ENCODE results near the gene LARP4B. TPM values are rescaled to one million over a fixed set of nuclear protein-coding genes. Genes with fewer than 3 reads are reported as not detected.
A peak's percentile ranks its signal among the peaks of the same experiment; 100 is the strongest.

Gene LARP4B
- total RNA-seq, 1 experiment from 2014 or later = 122 TPM

GRCh38 chr10:794382-794956 lies 137.0 kb downstream of the LARP4B start:
- H3K27ac ChIP-seq (ENCODE audit: low read depth, low read length) = no peak overlapping the region
- POLR2A ChIA-PET = no interaction called here
- no peak overlapping the region for H3K9ac ChIP-seq (ENCODE audit: low read length)
- peak in 2 of 3 experiments; percentile 14 to 29; a peak in 3 of 6 replicates for TF ChIP-seq CTCF (IDR thresholded peaks at IDR 0.05 in 2 of 3, conservative IDR thresholded peaks at IDR 0.05 in 1 of 3; ENCODE audit: borderline replicate concordance in 1 of 3, insufficient read depth in 1 of 3, low read depth in 2 of 3, low read length in 2 of 3)
- peak; percentile 40 for TF ChIP-seq RAD21 (IDR thresholded peaks at IDR 0.05; ENCODE audit: low read depth)
- no peak for TF ChIP-seq FOSL1 (IDR thresholded peaks at IDR 0.05; ENCODE audit: low read depth)
- no peak for TF ChIP-seq POLR2A (IDR thresholded peaks at IDR 0.05; ENCODE audit: borderline replicate concordance, extremely low read depth, insufficient read depth, insufficient read length)
- no peak for TF ChIP-seq CBX3 (IDR thresholded peaks at IDR 0.05; ENCODE audit: low read depth)
- no peak overlapping the region for H3K4me2 ChIP-seq (ENCODE audit: low read length)
- peaks cover 4 to 6% of the 10 kb centered on the region in 2 experiments; a peak in 1 of 4 replicates for H3K9me3 ChIP-seq (ENCODE audit: control insufficient read depth in 1 of 2, insufficient read depth in 1 of 2, low read depth in 1 of 2, low read length in 2 of 2)
- no peaks in the 10 kb centered on the region for H3K9me2 ChIP-seq (ENCODE audit: insufficient read depth)
- no peak overlapping the region for H3K4me3 ChIP-seq (replicated peaks in 1 of 2; ENCODE audit: low read depth in 1 of 2, low read length in 2 of 2)
- DNase-seq (ENCODE audit: low read depth, low spot score) (no peak), ATAC-seq (peak; percentile 68)
- H3K79me2 ChIP-seq (ENCODE audit: insufficient read depth, low read length) = no peaks in the 10 kb centered on the region
- BruUV-seq (replicated peaks) = no TSS peak
- intact Hi-C loops (cut with micrococcal nuclease) = no loop called here
- no peaks in the 10 kb centered on the region for H3K4me1 ChIP-seq (ENCODE audit: control insufficient read depth in 1 of 2, insufficient read depth in 2 of 2, low read length in 2 of 2)
- H3K36me3 ChIP-seq (ENCODE audit: control insufficient read depth in 1 of 2, insufficient read depth in 2 of 2, low read length in 2 of 2) = no peaks in the 10 kb centered on the region
- no peak overlapping the region for H2AFZ ChIP-seq (ENCODE audit: low read depth, low read length, poor library complexity, severe bottlenecking)
- H3K27me3 ChIP-seq (ENCODE audit: insufficient read depth, low read length) = no peaks in the 10 kb centered on the region
- CTCF ChIA-PET = no interaction called here
- RAD21 ChIA-PET (ENCODE audit: low non-redundant PET in 1 of 2, low total read pairs in 2 of 2, uncharacterized antibody in 2 of 2, unreplicated experiment in 2 of 2) = no interaction called here
- no peaks in the 10 kb centered on the region for H4K20me1 ChIP-seq (ENCODE audit: insufficient read depth)

DNA sequence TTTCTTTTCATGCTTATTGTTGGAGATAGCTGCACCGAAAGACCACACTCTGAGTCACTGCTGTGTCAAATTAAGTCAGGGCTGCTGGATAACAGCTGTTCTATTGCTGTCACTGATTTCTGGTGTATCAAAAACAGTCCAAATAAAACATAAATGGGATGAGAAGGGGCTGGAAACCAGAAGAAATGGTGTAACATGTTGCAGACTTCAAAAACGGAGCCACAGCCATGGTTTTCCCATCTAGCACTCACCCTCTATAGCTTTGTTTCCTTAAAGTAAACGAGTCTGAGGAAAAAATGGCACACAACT lies 138.8 kb downstream of the LARP4B start:
- H3K36me3 ChIP-seq (ENCODE audit: control insufficient read depth in 1 of 2, insufficient read depth in 2 of 2, low read length in 2 of 2) = no peaks in the 10 kb centered on the region
- H3K79me2 ChIP-seq (ENCODE audit: insufficient read depth, low read length) = no peaks in the 10 kb centered on the region
- H3K9me2 ChIP-seq (ENCODE audit: insufficient read depth) = no peaks in the 10 kb centered on the region
- no peak overlapping the region for H3K4me2 ChIP-seq (ENCODE audit: low read length)
- intact Hi-C loops (cut with micrococcal nuclease) = no loop called here
- no peaks in the 10 kb centered on the region for H4K20me1 ChIP-seq (ENCODE audit: insufficient read depth)
- ChIA-PET POLR2A (no interaction called here), RAD21 (ENCODE audit: low non-redundant PET in 1 of 2, low total read pairs in 2 of 2, uncharacterized antibody in 2 of 2, unreplicated experiment in 2 of 2) (no interaction called here), CTCF (no interaction called here)
- no peak overlapping the region for H3K9ac ChIP-seq (ENCODE audit: low read length)
- H3K9me3 ChIP-seq (ENCODE audit: control insufficient read depth in 1 of 2, insufficient read depth in 1 of 2, low read depth in 1 of 2, low read length in 2 of 2) = peaks cover 4 to 6% of the 10 kb centered on the region in 2 experiments; a peak in 1 of 4 replicates
- no peaks in the 10 kb centered on the region for H3K4me1 ChIP-seq (ENCODE audit: control insufficient read depth in 1 of 2, insufficient read depth in 2 of 2, low read length in 2 of 2)
- BruUV-seq (replicated peaks) = no TSS peak
- ATAC-seq (no peak), DNase-seq (ENCODE audit: low read depth, low spot score) (no peak)
- H3K4me3 ChIP-seq (replicated peaks in 1 of 2; ENCODE audit: low read depth in 1 of 2, low read length in 2 of 2) = no peak overlapping the region
- H3K27ac ChIP-seq (ENCODE audit: low read depth, low read length) = no peak overlapping the region
- H3K27me3 ChIP-seq (ENCODE audit: insufficient read depth, low read length) = no peaks in the 10 kb centered on the region
- no peak overlapping the region for H2AFZ ChIP-seq (ENCODE audit: low read depth, low read length, poor library complexity, severe bottlenecking)
- no peak for TF ChIP-seq SRF (IDR thresholded peaks at IDR 0.05; ENCODE audit: low read depth)
- TF ChIP-seq CTCF (IDR thresholded peaks at IDR 0.05 in 2 of 3, conservative IDR thresholded peaks at IDR 0.05 in 1 of 3; ENCODE audit: borderline replicate concordance in 1 of 3, insufficient read depth in 1 of 3, low read depth in 2 of 3, low read length in 2 of 3) = no peak
- no peak for TF ChIP-seq POLR2AphosphoS5 (IDR thresholded peaks at IDR 0.05; ENCODE audit: low read depth, low read length)
- TF ChIP-seq, protein P1, sequence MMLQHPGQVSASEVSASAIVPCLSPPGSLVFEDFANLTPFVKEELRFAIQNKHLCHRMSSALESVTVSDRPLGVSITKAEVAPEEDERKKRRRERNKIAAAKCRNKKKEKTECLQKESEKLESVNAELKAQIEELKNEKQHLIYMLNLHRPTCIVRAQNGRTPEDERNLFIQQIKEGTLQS (IDR thresholded peaks at IDR 0.05) = no peak
- TF ChIP-seq RAD21 (IDR thresholded peaks at IDR 0.05; ENCODE audit: low read depth) = no peak
- TF ChIP-seq, protein P2, sequence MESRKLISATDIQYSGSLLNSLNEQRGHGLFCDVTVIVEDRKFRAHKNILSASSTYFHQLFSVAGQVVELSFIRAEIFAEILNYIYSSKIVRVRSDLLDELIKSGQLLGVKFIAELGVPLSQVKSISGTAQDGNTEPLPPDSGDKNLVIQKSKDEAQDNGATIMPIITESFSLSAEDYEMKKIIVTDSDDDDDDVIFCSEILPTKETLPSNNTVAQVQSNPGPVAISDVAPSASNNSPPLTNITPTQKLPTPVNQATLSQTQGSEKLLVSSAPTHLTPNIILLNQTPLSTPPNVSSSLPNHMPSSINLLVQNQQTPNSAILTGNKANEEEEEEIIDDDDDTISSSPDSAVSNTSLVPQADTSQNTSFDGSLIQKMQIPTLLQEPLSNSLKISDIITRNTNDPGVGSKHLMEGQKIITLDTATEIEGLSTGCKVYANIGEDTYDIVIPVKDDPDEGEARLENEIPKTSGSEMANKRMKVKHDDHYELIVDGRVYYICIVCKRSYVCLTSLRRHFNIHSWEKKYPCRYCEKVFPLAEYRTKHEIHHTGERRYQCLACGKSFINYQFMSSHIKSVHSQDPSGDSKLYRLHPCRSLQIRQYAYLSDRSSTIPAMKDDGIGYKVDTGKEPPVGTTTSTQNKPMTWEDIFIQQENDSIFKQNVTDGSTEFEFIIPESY (IDR thresholded peaks at IDR 0.05; ENCODE audit: extremely low read depth, insufficient replicate concordance, low read length) = no peak
- no peak for TF ChIP-seq FOSL1 (IDR thresholded peaks at IDR 0.05; ENCODE audit: low read depth)
- no peak for TF ChIP-seq SP1 (IDR thresholded peaks at IDR 0.05; ENCODE audit: low read depth)
- no peak for TF ChIP-seq ELF1 (IDR thresholded peaks at IDR 0.05; ENCODE audit: borderline replicate concordance, low read depth)
- no peak for TF ChIP-seq CBX3 (IDR thresholded peaks at IDR 0.05; ENCODE audit: low read depth)
- TF ChIP-seq CEBPB (IDR thresholded peaks at IDR 0.05; ENCODE audit: low read depth) = no peak
- TF ChIP-seq EGR1 (IDR thresholded peaks at IDR 0.05; ENCODE audit: low read depth) = no peak
- TF ChIP-seq ZNF274 (IDR thresholded peaks at IDR 0.05; ENCODE audit: low read depth, low read length) = no peak

Data from HCT116 (cell line).